SK-N-SH (cell line): Measurements from ENCODE around the gene C14orf39.

Experiments used
- EP300 ChIP-seq, 2 experiments: IDR thresholded peaks; 2 replicates each; pipeline versions ENCODE4 v1.4.0 to v1.6.1; 2012; ENCODE audit warnings: borderline replicate concordance in 1 of 2, low read depth in 1 of 2, low read length in 1 of 2
- FOXJ3 ChIP-seq: sonication (generic); formaldehyde crosslinking; IDR thresholded peaks from 2 replicates; pipeline ENCODE4 v1.5.1; 2020; ENCODE audit warnings: mild to moderate bottlenecking, missing genetic modification reagents
- JUND ChIP-seq: IDR thresholded peaks from 2 replicates; pipeline ENCODE4 v1.4.0; 2012
- MXI1 ChIP-seq: IDR thresholded peaks from 2 replicates; pipeline ENCODE4 v1.6.1; 2012; ENCODE audit warnings: mild to moderate bottlenecking, low read depth, low read length, improper control_type of control experiment
- NFIC ChIP-seq: IDR thresholded peaks from 2 replicates; pipeline ENCODE4 v1.4.0; 2012; ENCODE audit warnings: borderline replicate concordance
- NRF1 ChIP-seq: IDR thresholded peaks from 2 replicates; pipeline ENCODE4 v1.6.1; 2012; ENCODE audit warnings: low read depth, mild to moderate bottlenecking, low read length
- RAD21 ChIP-seq: IDR thresholded peaks from 2 replicates; pipeline ENCODE4 v1.6.1; 2012; ENCODE audit warnings: mild to moderate bottlenecking, low read length
- YY1 ChIP-seq: IDR thresholded peaks from 2 replicates; pipeline ENCODE4 v1.4.0; 2012; ENCODE audit warnings: low read depth, mild to moderate bottlenecking
- TF ChIP-seq, protein P1 (sequence below): IDR thresholded peaks from 2 replicates; pipeline ENCODE4 v1.6.1; 2012; ENCODE audit warnings: mild to moderate bottlenecking, low read depth, low read length, moderate library complexity
- TF ChIP-seq, protein P2 (sequence below): fragments of 200-600 bp; sonication (generic); IDR thresholded peaks from 2 replicates; pipeline ENCODE4 v1.6.1; 2017; ENCODE audit warnings: antibody characterized with exemption, mild to moderate bottlenecking, moderate library complexity
- TF ChIP-seq, protein P3 (sequence below): IDR thresholded peaks from 2 replicates; pipeline ENCODE4 v1.4.0; 2012; ENCODE audit warnings: low read depth

DNA sequence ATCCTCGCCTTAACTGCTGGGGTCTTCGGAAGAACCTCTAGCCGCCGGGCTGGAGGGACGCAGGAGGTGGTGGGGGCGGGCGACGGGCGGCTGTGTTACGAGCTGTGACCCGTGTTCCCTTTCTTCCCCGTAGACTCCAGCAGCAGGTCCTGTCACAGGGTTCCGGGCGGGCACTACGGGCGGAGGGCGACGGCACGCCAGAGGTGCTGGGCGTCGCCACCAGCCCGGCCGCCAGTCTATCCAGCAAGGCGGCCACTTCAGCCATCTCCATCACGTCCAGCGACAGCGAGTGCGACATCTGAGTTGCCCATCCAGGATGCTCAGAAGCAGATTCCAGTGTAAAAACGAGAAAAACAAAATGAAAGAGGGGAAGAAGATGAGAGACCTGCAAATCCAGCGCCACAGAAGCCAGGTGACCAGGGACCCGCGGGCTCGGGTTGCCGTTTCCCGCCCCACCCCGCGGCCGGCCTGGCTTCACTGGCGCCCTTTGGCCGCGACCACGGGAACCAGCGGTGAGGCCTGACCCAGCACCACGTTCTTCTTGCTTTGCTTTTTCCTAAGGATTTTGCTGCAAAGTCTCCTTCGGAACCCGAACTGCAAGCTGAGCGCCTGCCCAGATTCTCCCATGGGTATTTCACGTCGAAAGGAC lies 25.2 kb upstream of the C14orf39 start:
- TF ChIP-seq EP300 (IDR thresholded peaks at IDR 0.05; ENCODE audit: borderline replicate concordance in 1 of 2, low read depth in 1 of 2, low read length in 1 of 2) (no peak), RAD21 (no peak), FOXJ3 (CRISPR knock-in tag) (no peak), NRF1 (no peak), MXI1 (no peak), NFIC (no peak), JUND (no peak), YY1 (no peak)
- TF ChIP-seq, protein P1, sequence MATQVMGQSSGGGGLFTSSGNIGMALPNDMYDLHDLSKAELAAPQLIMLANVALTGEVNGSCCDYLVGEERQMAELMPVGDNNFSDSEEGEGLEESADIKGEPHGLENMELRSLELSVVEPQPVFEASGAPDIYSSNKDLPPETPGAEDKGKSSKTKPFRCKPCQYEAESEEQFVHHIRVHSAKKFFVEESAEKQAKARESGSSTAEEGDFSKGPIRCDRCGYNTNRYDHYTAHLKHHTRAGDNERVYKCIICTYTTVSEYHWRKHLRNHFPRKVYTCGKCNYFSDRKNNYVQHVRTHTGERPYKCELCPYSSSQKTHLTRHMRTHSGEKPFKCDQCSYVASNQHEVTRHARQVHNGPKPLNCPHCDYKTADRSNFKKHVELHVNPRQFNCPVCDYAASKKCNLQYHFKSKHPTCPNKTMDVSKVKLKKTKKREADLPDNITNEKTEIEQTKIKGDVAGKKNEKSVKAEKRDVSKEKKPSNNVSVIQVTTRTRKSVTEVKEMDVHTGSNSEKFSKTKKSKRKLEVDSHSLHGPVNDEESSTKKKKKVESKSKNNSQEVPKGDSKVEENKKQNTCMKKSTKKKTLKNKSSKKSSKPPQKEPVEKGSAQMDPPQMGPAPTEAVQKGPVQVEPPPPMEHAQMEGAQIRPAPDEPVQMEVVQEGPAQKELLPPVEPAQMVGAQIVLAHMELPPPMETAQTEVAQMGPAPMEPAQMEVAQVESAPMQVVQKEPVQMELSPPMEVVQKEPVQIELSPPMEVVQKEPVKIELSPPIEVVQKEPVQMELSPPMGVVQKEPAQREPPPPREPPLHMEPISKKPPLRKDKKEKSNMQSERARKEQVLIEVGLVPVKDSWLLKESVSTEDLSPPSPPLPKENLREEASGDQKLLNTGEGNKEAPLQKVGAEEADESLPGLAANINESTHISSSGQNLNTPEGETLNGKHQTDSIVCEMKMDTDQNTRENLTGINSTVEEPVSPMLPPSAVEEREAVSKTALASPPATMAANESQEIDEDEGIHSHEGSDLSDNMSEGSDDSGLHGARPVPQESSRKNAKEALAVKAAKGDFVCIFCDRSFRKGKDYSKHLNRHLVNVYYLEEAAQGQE, result no peak
- TF ChIP-seq, protein P2, sequence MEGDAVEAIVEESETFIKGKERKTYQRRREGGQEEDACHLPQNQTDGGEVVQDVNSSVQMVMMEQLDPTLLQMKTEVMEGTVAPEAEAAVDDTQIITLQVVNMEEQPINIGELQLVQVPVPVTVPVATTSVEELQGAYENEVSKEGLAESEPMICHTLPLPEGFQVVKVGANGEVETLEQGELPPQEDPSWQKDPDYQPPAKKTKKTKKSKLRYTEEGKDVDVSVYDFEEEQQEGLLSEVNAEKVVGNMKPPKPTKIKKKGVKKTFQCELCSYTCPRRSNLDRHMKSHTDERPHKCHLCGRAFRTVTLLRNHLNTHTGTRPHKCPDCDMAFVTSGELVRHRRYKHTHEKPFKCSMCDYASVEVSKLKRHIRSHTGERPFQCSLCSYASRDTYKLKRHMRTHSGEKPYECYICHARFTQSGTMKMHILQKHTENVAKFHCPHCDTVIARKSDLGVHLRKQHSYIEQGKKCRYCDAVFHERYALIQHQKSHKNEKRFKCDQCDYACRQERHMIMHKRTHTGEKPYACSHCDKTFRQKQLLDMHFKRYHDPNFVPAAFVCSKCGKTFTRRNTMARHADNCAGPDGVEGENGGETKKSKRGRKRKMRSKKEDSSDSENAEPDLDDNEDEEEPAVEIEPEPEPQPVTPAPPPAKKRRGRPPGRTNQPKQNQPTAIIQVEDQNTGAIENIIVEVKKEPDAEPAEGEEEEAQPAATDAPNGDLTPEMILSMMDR, result no peak
- TF ChIP-seq, protein P3, sequence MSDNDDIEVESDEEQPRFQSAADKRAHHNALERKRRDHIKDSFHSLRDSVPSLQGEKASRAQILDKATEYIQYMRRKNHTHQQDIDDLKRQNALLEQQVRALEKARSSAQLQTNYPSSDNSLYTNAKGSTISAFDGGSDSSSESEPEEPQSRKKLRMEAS, result no peak
